Chondrocyte (in vitro differentiated cells): ENCODE measurements around the gene WBP2. TPM values are rescaled to one million over a fixed set of nuclear protein-coding genes. Genes with fewer than 3 reads are reported as not detected.
"Not testable (repeated sequence)": the region's sequence is repeated elsewhere in the genome, so short reads cannot be mapped to it uniquely, and the experiment has no call there.

Experiments used
- DNase-seq: peaks from one replicate; pipeline ENCODE4 v3.0.0; 2021; ENCODE audit warnings: mixed read lengths, low spot score
- H3K27ac Mint-ChIP-seq: one replicate; pipeline ENCODE4 v1.8.0; 2021; ENCODE audit warnings: mild to moderate bottlenecking, moderate library complexity, mixed read lengths; ENCODE audit not compliant: unreplicated experiment
- H3K27me3 Mint-ChIP-seq: 2 replicates; pipeline ENCODE4 v1.8.0; 2021; ENCODE audit warnings: low read depth, mixed read lengths
- H3K36me3 Mint-ChIP-seq: 2 replicates; pipeline ENCODE4 v1.8.0; 2021; ENCODE audit warnings: low read depth, mixed read lengths
- H3K4me1 Mint-ChIP-seq: 2 replicates; pipeline ENCODE4 v1.8.0; 2021; ENCODE audit warnings: low read depth, mild to moderate bottlenecking, mixed read lengths
- H3K4me3 Mint-ChIP-seq: one replicate; pipeline ENCODE4 v1.8.0; 2021; ENCODE audit warnings: mild to moderate bottlenecking, moderate library complexity, mixed read lengths; ENCODE audit not compliant: unreplicated experiment
- H3K9me3 Mint-ChIP-seq: 2 replicates; pipeline ENCODE4 v1.8.0; 2021; ENCODE audit warnings: low read depth, mixed read lengths
- total RNA-seq: library from RNA; stranded (reverse); gene quantifications from 3 replicates; pipeline ENCODE4 v1.2.1, GENCODE V29; 2021
- TF ChIP-seq, protein P1 (sequence below): fragments of 200-600 bp; sonication (generic); IDR thresholded peaks from 2 replicates; pipeline ENCODE4 v1.5.0; 2021; ENCODE audit warnings: antibody characterized with exemption, mild to moderate bottlenecking, moderate library complexity

WBP2 gene
- total RNA-seq, 1 donor from 2014 or later: 62.5 TPM

DNA sequence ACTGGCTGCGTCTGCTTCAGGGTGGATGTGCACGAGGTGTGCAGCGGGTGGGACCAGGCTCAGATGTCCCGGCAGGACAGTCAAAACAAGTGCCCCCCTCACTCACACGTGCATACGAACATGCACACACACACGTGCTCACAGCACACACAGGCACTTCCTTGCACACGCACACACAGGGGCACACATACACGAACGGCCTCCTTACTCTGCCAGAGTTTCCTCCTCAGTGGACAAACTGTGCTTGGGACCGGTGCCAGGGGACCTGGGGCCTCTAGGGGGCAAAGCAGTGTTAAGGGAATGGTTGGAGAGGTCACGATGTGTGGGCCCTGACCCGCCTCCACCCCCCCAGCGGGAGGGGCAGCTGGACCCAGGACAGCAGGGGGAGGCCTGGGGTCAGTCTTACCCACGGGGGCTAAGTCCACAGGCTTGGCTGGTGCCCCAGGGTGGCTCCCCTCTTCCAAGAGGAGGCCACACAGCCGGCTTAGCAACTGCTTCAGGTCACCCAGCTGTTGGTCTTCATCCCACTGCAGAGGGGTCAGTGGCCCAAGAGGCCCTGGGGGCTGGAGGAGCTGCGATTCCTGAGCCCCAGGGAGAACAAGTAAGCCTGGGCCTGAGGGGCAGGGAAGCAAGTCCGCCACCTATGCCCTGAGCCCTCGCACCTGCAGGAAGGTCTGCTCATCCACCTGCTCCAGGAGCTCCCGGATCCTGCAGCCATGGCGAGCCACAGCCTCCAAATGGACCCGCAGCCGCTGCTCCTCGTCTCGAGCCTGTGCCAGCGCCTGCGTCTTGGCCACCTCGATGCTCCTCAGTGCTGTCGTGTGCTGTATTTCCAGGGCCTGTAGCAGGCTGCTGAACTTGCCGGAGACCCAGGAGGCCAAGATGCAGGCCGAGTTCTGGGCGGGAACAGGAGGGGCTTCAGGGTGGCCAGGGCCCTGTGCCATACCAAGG, 36.7 kb upstream of the WBP2 start:
- H3K27ac Mint-ChIP-seq: no peak overlapping the region
- H3K4me1 Mint-ChIP-seq: peaks cover 21% of the 10 kb centered on the region
- H3K9me3 Mint-ChIP-seq: no peaks in the 10 kb centered on the region
- no peaks in the 10 kb centered on the region for H3K27me3 Mint-ChIP-seq
- DNase-seq: no peak
- H3K4me3 Mint-ChIP-seq: no peak overlapping the region
- TF ChIP-seq, protein P1, sequence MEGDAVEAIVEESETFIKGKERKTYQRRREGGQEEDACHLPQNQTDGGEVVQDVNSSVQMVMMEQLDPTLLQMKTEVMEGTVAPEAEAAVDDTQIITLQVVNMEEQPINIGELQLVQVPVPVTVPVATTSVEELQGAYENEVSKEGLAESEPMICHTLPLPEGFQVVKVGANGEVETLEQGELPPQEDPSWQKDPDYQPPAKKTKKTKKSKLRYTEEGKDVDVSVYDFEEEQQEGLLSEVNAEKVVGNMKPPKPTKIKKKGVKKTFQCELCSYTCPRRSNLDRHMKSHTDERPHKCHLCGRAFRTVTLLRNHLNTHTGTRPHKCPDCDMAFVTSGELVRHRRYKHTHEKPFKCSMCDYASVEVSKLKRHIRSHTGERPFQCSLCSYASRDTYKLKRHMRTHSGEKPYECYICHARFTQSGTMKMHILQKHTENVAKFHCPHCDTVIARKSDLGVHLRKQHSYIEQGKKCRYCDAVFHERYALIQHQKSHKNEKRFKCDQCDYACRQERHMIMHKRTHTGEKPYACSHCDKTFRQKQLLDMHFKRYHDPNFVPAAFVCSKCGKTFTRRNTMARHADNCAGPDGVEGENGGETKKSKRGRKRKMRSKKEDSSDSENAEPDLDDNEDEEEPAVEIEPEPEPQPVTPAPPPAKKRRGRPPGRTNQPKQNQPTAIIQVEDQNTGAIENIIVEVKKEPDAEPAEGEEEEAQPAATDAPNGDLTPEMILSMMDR: no peak
- peaks cover 5% of the 10 kb centered on the region for H3K36me3 Mint-ChIP-seq

DNA sequence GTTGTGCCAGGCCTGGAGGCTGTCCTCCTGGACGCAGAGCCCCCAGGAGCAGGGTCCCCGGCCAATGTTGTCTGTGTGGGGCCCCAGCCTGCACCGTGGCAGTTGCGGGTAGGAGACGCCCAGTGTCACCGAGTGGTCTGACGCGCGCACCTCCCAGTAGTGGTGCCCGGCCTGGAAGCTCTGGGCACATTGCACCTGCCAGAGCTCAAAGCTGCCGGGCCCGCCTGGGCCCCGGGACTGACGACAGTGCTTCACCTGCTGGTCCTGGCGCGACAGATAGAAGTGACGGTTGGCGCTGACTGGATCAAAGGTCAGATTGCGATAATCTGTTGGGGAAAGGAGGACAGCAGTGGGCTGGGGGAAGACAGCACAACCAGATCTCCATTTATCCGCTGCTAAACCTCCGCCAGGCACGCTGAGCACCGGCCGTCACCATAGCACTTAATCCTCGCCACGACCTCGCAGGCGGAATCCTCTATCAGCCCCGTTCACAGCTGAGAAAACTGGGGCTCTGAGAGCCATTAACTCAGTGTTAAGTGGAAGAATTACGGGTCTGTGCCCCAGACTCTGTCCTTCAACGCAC, 36.0 kb upstream of the WBP2 start:
- H3K4me1 Mint-ChIP-seq: peaks cover 21% of the 10 kb centered on the region
- H3K27ac Mint-ChIP-seq: no peak overlapping the region
- H3K9me3 Mint-ChIP-seq: no peaks in the 10 kb centered on the region
- DNase-seq: no peak
- no peaks in the 10 kb centered on the region for H3K27me3 Mint-ChIP-seq
- TF ChIP-seq, protein P1: no peak
- peaks cover 5% of the 10 kb centered on the region for H3K36me3 Mint-ChIP-seq
- H3K4me3 Mint-ChIP-seq: no peak overlapping the region

DNA sequence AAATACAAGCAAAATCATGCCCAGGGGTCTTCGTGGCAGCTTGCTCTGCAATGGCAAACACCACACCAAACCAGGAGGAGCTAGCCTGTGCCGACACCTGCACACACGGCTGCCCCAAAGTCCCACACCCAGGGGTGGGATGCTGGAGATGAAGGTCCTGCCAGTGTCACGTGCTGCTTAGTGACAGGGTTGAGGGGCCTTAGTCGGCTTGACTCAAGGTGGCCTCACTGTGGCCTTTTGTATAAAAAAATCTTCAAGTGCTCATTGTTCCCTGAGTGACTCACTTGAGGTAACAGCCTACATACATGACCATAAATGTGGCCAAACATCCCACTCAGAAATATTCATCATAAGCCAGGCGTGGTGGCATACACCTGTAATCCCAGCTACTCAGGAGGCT, 34.3 kb upstream of the WBP2 start:
- Mint-ChIP-seq H3K27me3 (no peaks in the 10 kb centered on the region), H3K27ac (no peak overlapping the region), H3K9me3 (no peaks in the 10 kb centered on the region), H3K4me3 (no peak overlapping the region), H3K36me3 (peaks cover 5% of the 10 kb centered on the region), H3K4me1 (peaks cover 8% of the 10 kb centered on the region)
- DNase-seq: no peak
- TF ChIP-seq, protein P1: no peak

DNA sequence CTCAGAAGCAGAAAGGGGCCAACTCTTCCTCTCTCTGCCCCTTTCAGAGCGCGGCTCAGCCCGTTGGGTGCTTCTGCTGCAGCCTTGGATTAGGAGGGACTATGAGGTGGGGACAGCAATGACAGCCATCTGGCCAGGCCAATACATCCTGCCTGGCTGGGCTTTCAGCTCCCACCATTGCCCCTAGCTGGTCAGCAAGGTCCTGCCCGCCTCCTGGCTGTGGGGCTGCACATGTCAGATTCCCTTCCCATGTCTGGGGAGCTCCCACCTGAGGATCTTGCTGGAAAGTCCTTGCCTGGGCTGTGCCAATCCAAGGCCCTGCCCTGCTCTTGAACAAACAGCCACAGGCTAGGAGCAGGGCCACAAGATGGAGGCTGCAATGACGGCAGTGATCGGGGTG, 33.3 kb upstream of the WBP2 start:
- no peaks in the 10 kb centered on the region for H3K9me3 Mint-ChIP-seq
- H3K27ac Mint-ChIP-seq: no peak overlapping the region
- H3K27me3 Mint-ChIP-seq: no peaks in the 10 kb centered on the region
- peaks cover 5% of the 10 kb centered on the region for H3K36me3 Mint-ChIP-seq
- H3K4me3 Mint-ChIP-seq: no peak overlapping the region
- H3K4me1 Mint-ChIP-seq: no peaks in the 10 kb centered on the region
- TF ChIP-seq, protein P1: no peak
- DNase-seq: no peak

DNA sequence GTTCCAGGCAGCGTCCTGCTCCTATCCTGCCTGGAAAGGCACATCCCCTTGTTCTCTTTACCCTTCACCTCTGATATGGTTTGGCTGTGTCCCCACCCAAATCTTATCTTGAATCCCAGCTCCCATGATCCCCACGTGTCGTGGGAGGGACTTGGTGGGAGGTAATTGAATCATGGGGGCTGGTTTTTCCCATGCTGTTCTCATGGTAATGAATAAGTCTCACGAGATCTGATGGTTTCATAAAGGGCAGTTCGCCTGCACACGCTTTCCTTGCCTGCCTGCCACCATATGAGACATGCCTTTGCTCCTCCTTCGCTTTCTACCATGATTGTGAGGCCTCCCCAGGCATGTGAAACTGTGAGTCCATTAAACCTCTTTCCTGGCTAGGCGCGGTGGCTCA, 30.7 kb upstream of the WBP2 start:
- H3K27ac Mint-ChIP-seq, H3K4me1 Mint-ChIP-seq, DNase-seq, H3K9me3 Mint-ChIP-seq, H3K27me3 Mint-ChIP-seq, H3K4me3 Mint-ChIP-seq, H3K36me3 Mint-ChIP-seq: not testable (repeated sequence)
